B cell (primary cell): ENCODE results near the gene FRMD3. TPM values are rescaled to one million over a fixed set of nuclear protein-coding genes. Genes with fewer than 3 reads are reported as not detected.

Experiments
- ATAC-seq: fragments of 200-7000 bp; cut with Tn5 transposase; one replicate; pipeline ENCODE4 v1.10.0; 2021; ENCODE audit warnings: low read depth, mild to moderate bottlenecking, moderate number of reproducible peaks, moderate library complexity
- CTCF ChIA-PET: fragments of 350-600 bp; sonication (Branson Sonifier 250); formaldehyde crosslinking; loops from one replicate; lab custom pipeline; 2021; ENCODE audit warnings: antibody characterized with exemption, inconsistent platforms; lab: Charles Lee
- POLR2A ChIA-PET: fragments of 350-600 bp; sonication (Branson Sonifier 250); formaldehyde crosslinking; loops from one replicate; lab custom pipeline; 2021; ENCODE audit warnings: antibody characterized with exemption; lab: Charles Lee
- DNase-seq: peaks from one replicate; pipeline ENCODE4 v3.0.0; 2013
- H2AFZ ChIP-seq: 2 replicates; pipeline ENCODE4 v1.6.1; 2012; ENCODE audit warnings: mild to moderate bottlenecking, low read depth, low read length; ENCODE audit not compliant: insufficient read depth, poor library complexity, severe bottlenecking
- H3K27ac ChIP-seq, 2 donors: 1 replicate in 1 of 2; 2 replicates in 1 of 2; pipeline ENCODE4 v1.5.1; 2012 to 2013; ENCODE audit warnings: low read length in 2 of 2, mild to moderate bottlenecking in 2 of 2, moderate library complexity in 1 of 2
- H3K27me3 ChIP-seq, 4 experiments: fragments of 200-600 bp in 1 of 4; sonication (generic) in 1 of 4; replicated peaks in 1 of 4; 1 replicate in 2 of 4; 2 replicates in 2 of 4; pipeline versions ENCODE4 v1.6.1 to v1.7.0; 2013 to 2016; ENCODE audit warnings: low read length in 3 of 4, mild to moderate bottlenecking in 2 of 4, mixed read lengths in 1 of 4, moderate library complexity in 1 of 4; ENCODE audit not compliant: insufficient read depth in 4 of 4, control insufficient read depth in 3 of 4; ENCODE audit errors: control extremely low read depth in 1 of 4
- H3K36me3 ChIP-seq, 2 experiments: replicated peaks in 1 of 2; 1 replicate in 1 of 2; 2 replicates in 1 of 2; pipeline versions ENCODE4 v1.6.1 to v1.7.1; 2013; ENCODE audit warnings: low read length in 1 of 2; ENCODE audit not compliant: insufficient read depth in 2 of 2, control insufficient read depth in 1 of 2; ENCODE audit errors: control extremely low read depth in 1 of 2, extremely low read depth in 1 of 2
- H3K4me1 ChIP-seq, 2 donors: fragments of 200-600 bp in 1 of 2; sonication (generic) in 1 of 2; 1 replicate in 1 of 2; 2 replicates in 1 of 2; pipeline versions ENCODE4 v1.5.1 to v1.6.1; 2013 to 2017; ENCODE audit warnings: low read length in 2 of 2; ENCODE audit not compliant: control insufficient read depth in 2 of 2, insufficient read depth in 2 of 2
- H3K4me2 ChIP-seq: replicated peaks from 2 replicates; pipeline ENCODE3; 2012; ENCODE audit warnings: mild to moderate bottlenecking, low read depth, low read length; ENCODE audit not compliant: poor library complexity, severe bottlenecking
- H3K4me3 ChIP-seq, 5 experiments: fragments of 200-600 bp in 1 of 5; sonication (generic) in 1 of 5; 1 replicate in 3 of 5; 2 replicates in 2 of 5; pipeline versions ENCODE4 v1.5.1 to v1.7.0; 2011 to 2016; ENCODE audit warnings: low read length in 4 of 5, mild to moderate bottlenecking in 4 of 5, low read depth in 2 of 5, control low read depth in 1 of 5, moderate library complexity in 1 of 5; ENCODE audit not compliant: insufficient read depth in 1 of 5; ENCODE audit errors: control extremely low read depth in 1 of 5, extremely low read depth in 1 of 5
- H3K79me2 ChIP-seq: fragments of 200-600 bp; sonication (generic); one replicate; pipeline ENCODE4 v1.6.0; 2016; ENCODE audit warnings: low read length; ENCODE audit not compliant: control insufficient read depth, insufficient read depth
- H3K9ac ChIP-seq: fragments of 200-600 bp; sonication (generic); 2 replicates; pipeline ENCODE4 v1.6.1; 2017; ENCODE audit warnings: mild to moderate bottlenecking, low read length, moderate library complexity
- H3K9me3 ChIP-seq, 3 donors: one replicate each; pipeline versions ENCODE4 v1.6.1 to v1.7.1; 2013; ENCODE audit warnings: low read length in 2 of 3; ENCODE audit not compliant: control insufficient read depth in 2 of 3, insufficient read depth in 1 of 3; ENCODE audit errors: control extremely low read depth in 1 of 3
- H4K20me1 ChIP-seq: 2 replicates; pipeline ENCODE4 v1.6.0; 2012; ENCODE audit warnings: mild to moderate bottlenecking, low read length; ENCODE audit not compliant: insufficient read depth, control insufficient read depth, poor library complexity, severe bottlenecking
- H3K27ac Mint-ChIP-seq: one replicate; pipeline ENCODE4 v1.8.0; 2021; ENCODE audit warnings: mixed read lengths
- H3K27me3 Mint-ChIP-seq: one replicate; pipeline ENCODE4 v1.8.0; 2021; ENCODE audit warnings: mixed read lengths
- H3K4me1 Mint-ChIP-seq: one replicate; pipeline ENCODE4 v1.8.0; 2021; ENCODE audit warnings: mixed read lengths
- H3K4me3 Mint-ChIP-seq: one replicate; pipeline ENCODE4 v1.8.0; 2021; ENCODE audit warnings: mixed read lengths
- H3K9me3 Mint-ChIP-seq: one replicate; pipeline ENCODE4 v1.8.0; 2022; ENCODE audit warnings: mixed read lengths; ENCODE audit not compliant: insufficient read depth
- CTCF ChIP-seq: fragments of 200-600 bp; IDR thresholded peaks from one replicate; pipeline ENCODE4 v1.8.0; 2022; ENCODE audit warnings: antibody characterized with exemption, mild to moderate bottlenecking
- EZH2 ChIP-seq: IDR thresholded peaks from 2 replicates; pipeline ENCODE4 v1.6.1; 2012; ENCODE audit warnings: borderline replicate concordance, low read depth, mild to moderate bottlenecking, moderate library complexity, low read length; ENCODE audit not compliant: insufficient read depth, poor library complexity, severe bottlenecking
- WGBS: methylation state at CpG from one replicate; pipeline ENCODE4 v1.1.5; 2013; ENCODE audit warnings: missing lambda C conversion rate; ENCODE audit not compliant: insufficient coverage; 5-methylcytosine and 5-hydroxymethylcytosine counted together
- intact Hi-C: fragments of 100-400 bp; cut with micrococcal nuclease; formaldehyde crosslinking; loops from one replicate; pipeline ENCODE4 v1.10.0; 2022
- polyA plus RNA-seq: library from polyadenylated mRNA; depleted of rRNA; stranded (reverse); fragments of >200 nt; gene quantifications from 2 replicates; pipeline ENCODE4 v1.2.3, GENCODE V29; 2012
- total RNA-seq, 2 donors: library from RNA; stranded (reverse); fragments of 120-200 nt in 1 of 2; gene quantifications; 1 replicate in 1 of 2; 2 replicates in 1 of 2; pipeline versions ENCODE4 v1.2.3 to v1.2.4, GENCODE V29; 2013 to 2022

The FRMD3 gene
- total and polyA plus RNA-seq, 2 donors (not counting 1 experiment from before 2014, with no cell fraction given) = 0.37 to 0.49 TPM

DNA sequence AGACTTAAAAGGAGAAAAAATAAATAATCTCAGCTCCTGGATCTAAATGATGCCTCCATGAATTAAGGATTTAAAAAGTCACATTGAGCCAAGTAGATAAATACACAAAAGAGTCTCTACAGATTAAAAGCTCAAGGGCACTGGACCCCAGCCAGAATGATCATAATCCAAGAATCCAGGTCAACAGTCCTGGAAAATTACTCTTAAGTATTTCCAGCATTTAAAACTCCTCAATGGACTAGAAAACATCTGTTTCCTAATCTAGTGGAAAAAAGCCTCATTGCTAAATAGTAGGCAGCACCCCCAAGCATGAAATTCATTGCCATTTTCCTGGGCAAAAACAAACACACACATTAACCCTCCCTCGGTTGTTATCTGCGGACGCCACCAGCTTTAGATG lies 96.8 kb downstream of the FRMD3 start:
- CTCF ChIA-PET = no interaction called here
- H3K4me1 Mint-ChIP-seq = no peaks in the 10 kb centered on the region
- Histone ChIP-seq H3K36me3 (no peaks in the 10 kb centered on the region), H3K9me3 (no peaks in the 10 kb centered on the region), H2AFZ (no peak overlapping the region), H3K4me3 (no peak overlapping the region), H3K27me3 (no peaks in the 10 kb centered on the region), H3K79me2 (no peaks in the 10 kb centered on the region), H3K4me1 (no peaks in the 10 kb centered on the region), H3K9ac (no peak overlapping the region), H3K4me2 (no peak overlapping the region), H3K27ac (no peak overlapping the region), H4K20me1 (no peaks in the 10 kb centered on the region)
- 83% methylated on average over 2 of the region's 3 CpGs for WGBS
- POLR2A ChIA-PET = no interaction called here
- no peak for TF ChIP-seq EZH2
- TF ChIP-seq CTCF = no peak
- ATAC-seq = no peak
- H3K4me3 Mint-ChIP-seq = no peak overlapping the region
- H3K9me3 Mint-ChIP-seq = no peaks in the 10 kb centered on the region
- H3K27me3 Mint-ChIP-seq = no peaks in the 10 kb centered on the region
- intact Hi-C loops = no loop called here
- no peak for DNase-seq
- H3K27ac Mint-ChIP-seq = no peak overlapping the region

- Histone ChIP-seq H3K9me3 (no peaks in the 10 kb centered on the region), H3K79me2 (no peaks in the 10 kb centered on the region), H3K4me1 (no peaks in the 10 kb centered on the region), H3K4me2 (no peak overlapping the region), H2AFZ (no peak overlapping the region), H3K4me3 (no peak overlapping the region), H3K27me3 (no peaks in the 10 kb centered on the region), H4K20me1 (no peaks in the 10 kb centered on the region), H3K36me3 (no peaks in the 10 kb centered on the region), H3K9ac (no peak overlapping the region), H3K27ac (no peak overlapping the region)
- Mint-ChIP-seq H3K27me3 (no peaks in the 10 kb centered on the region), H3K4me3 (no peak overlapping the region), H3K9me3 (no peaks in the 10 kb centered on the region), H3K27ac (no peak overlapping the region), H3K4me1 (no peaks in the 10 kb centered on the region)
- WGBS = 92% methylated on average over 4 of the region's 5 CpGs
- ATAC-seq (no peak), DNase-seq (no peak)
- POLR2A ChIA-PET = no interaction called here
- TF ChIP-seq EZH2 (no peak), CTCF (no peak)
- intact Hi-C loops = no loop called here
- CTCF ChIA-PET = no interaction called here
These were observed 97.6 kb downstream of the FRMD3 start for GRCh38 chr9:83440641-83441040.
